ENCODE results near the gene GRAMD1C. TPM values are rescaled to one million over a fixed set of nuclear protein-coding genes. Genes with fewer than 3 reads are reported as not detected.

Gene GRAMD1C
- polyA plus RNA-seq, 2 of the 4 experiments (the other 2 are of a cell fraction) = 0.32 to 0.59 TPM

- WGBS (ENCODE audit: missing lambda C conversion rate) = 22% methylated on average over 29 of the region's 65 CpGs
- Histone ChIP-seq H3K4me1 (peaks cover 7% of the 10 kb centered on the region; the same call in 2 of the 3 replicates), H3K4me2 (peak overlapping the region; percentile 98), H3K4me3 (peak overlapping the region; percentile 78), H3K9me3 (no peaks in the 10 kb centered on the region), H3K27ac (peak overlapping the region; percentile 62 to 87)
- DNase-seq (ENCODE audit: low read depth in 1 of 2, low spot score in 1 of 2) = peak; percentile 18 to 32
- no peak for FAIRE-seq
- TF ChIP-seq ZNF302 (CRISPR knock-in tag; IDR thresholded peaks at IDR 0.05) (no peak), E2F6 (IDR thresholded peaks at IDR 0.05; ENCODE audit: borderline replicate concordance, low read depth) (0 out of 2 replicates have a peak, but pooled peaks have one; percentile 40)
- TF ChIP-seq, protein P1, sequence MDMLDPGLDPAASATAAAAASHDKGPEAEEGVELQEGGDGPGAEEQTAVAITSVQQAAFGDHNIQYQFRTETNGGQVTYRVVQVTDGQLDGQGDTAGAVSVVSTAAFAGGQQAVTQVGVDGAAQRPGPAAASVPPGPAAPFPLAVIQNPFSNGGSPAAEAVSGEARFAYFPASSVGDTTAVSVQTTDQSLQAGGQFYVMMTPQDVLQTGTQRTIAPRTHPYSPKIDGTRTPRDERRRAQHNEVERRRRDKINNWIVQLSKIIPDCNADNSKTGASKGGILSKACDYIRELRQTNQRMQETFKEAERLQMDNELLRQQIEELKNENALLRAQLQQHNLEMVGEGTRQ (IDR thresholded peaks at IDR 0.05) = no peak
- ChIA-PET POLR2A (no interaction called here), CTCF (no interaction called here)
- peak; percentile 73 to 75 for ATAC-seq
Observed at GRCh38 chr3:113948015-113948917, 109.7 kb downstream of the GRAMD1C start.

DNA sequence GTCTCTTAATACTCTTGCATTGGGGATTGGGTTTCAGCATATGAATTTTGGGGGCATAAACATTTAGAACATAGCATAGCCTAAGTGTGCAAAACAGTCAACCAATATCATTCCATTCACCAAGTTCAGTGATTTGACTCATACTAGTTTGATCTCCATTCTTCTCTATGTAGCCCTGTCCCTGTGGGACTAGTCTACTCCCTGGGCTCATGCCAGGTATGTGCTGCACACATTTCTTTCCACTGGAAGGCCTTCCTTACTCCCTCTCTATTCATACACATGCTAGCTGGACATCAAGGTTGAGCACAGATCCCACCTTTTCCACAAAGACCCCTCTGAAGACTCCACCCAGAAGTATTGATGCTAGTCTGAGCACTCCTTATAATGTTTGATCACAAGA lies 114.3 kb downstream of the GRAMD1C start:
- no peak for ATAC-seq
- FAIRE-seq = no peak
- POLR2A ChIA-PET = no interaction called here

More for the DNA sequence above, 114.3 kb downstream of the GRAMD1C start:
- CTCF ChIA-PET = interaction anchor here (1.0 kb wide), 1 partner anchor 14 kb away, joined by 3 read pairs; no protein-coding TSS in a partner anchor
- Histone ChIP-seq H3K4me1 (no peaks in the 10 kb centered on the region), H3K27ac (no peak overlapping the region), H3K4me3 (no peak overlapping the region), H3K9me3 (no peaks in the 10 kb centered on the region), H3K4me2 (no peak overlapping the region)
- TF ChIP-seq MAFK (IDR thresholded peaks at IDR 0.05; ENCODE audit: partially characterized antibody) (no peak), NPAS2 (CRISPR knock-in tag; IDR thresholded peaks at IDR 0.05; ENCODE audit: borderline replicate concordance) (no peak), TP53 (CRISPR knock-in tag; IDR thresholded peaks at IDR 0.05) (no peak), CHD4 (IDR thresholded peaks at IDR 0.05; ENCODE audit: borderline replicate concordance) (no peak), SREBF2 (IDR thresholded peaks at IDR 0.05) (no peak), SMC3 (IDR thresholded peaks at IDR 0.05) (no peak), ATOH8 (CRISPR knock-in tag; IDR thresholded peaks at IDR 0.05; ENCODE audit: low read depth) (no peak), EP300 (IDR thresholded peaks at IDR 0.05) (no peak), RFX5 (IDR thresholded peaks at IDR 0.05) (no peak), ESRRA (IDR thresholded peaks at IDR 0.05; ENCODE audit: borderline replicate concordance, low read length) (no peak), RARB (CRISPR knock-in tag; IDR thresholded peaks at IDR 0.05) (no peak), MYC (IDR thresholded peaks at IDR 0.05; ENCODE audit: borderline replicate concordance, low read length) (no peak), JUN (IDR thresholded peaks at IDR 0.05) (no peak), CBX2 (IDR thresholded peaks at IDR 0.05; ENCODE audit: borderline replicate concordance, low read depth) (no peak), KDM1A (IDR thresholded peaks at IDR 0.05; ENCODE audit: low read depth) (no peak), MAZ (IDR thresholded peaks at IDR 0.05; ENCODE audit: borderline replicate concordance, low read depth, low read length) (no peak), HES2 (IDR thresholded peaks at IDR 0.05) (no peak), BHLHE40 (IDR thresholded peaks at IDR 0.05; ENCODE audit: low read depth, low read length) (no peak)
- TF ChIP-seq, protein P2, sequence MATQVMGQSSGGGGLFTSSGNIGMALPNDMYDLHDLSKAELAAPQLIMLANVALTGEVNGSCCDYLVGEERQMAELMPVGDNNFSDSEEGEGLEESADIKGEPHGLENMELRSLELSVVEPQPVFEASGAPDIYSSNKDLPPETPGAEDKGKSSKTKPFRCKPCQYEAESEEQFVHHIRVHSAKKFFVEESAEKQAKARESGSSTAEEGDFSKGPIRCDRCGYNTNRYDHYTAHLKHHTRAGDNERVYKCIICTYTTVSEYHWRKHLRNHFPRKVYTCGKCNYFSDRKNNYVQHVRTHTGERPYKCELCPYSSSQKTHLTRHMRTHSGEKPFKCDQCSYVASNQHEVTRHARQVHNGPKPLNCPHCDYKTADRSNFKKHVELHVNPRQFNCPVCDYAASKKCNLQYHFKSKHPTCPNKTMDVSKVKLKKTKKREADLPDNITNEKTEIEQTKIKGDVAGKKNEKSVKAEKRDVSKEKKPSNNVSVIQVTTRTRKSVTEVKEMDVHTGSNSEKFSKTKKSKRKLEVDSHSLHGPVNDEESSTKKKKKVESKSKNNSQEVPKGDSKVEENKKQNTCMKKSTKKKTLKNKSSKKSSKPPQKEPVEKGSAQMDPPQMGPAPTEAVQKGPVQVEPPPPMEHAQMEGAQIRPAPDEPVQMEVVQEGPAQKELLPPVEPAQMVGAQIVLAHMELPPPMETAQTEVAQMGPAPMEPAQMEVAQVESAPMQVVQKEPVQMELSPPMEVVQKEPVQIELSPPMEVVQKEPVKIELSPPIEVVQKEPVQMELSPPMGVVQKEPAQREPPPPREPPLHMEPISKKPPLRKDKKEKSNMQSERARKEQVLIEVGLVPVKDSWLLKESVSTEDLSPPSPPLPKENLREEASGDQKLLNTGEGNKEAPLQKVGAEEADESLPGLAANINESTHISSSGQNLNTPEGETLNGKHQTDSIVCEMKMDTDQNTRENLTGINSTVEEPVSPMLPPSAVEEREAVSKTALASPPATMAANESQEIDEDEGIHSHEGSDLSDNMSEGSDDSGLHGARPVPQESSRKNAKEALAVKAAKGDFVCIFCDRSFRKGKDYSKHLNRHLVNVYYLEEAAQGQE (IDR thresholded peaks at IDR 0.05) = no peak
- DNase-seq (ENCODE audit: low read depth in 1 of 2, low spot score in 1 of 2) = no peak
